Sigmoid colon (tissue), 4 donors: ENCODE measurements around the gene PRMT7.

Experiments
- POLR2AphosphoS5 ChIP-seq, 4 donors: sonication (generic); formaldehyde crosslinking; IDR thresholded peaks; one replicate each; pipeline ENCODE4 v1.6.1; 2017; ENCODE audit warnings: antibody characterized with exemption in 4 of 4
- TF ChIP-seq, protein P1 (sequence below), 4 experiments: fragments of 450-650 bp in 3 of 4; fragments of 200-600 bp in 1 of 4; IDR thresholded peaks; one replicate each; pipeline ENCODE4 v1.5.1; 2016 to 2019; ENCODE audit warnings: antibody characterized with exemption in 4 of 4, mild to moderate bottlenecking in 3 of 4, moderate library complexity in 2 of 4

DNA sequence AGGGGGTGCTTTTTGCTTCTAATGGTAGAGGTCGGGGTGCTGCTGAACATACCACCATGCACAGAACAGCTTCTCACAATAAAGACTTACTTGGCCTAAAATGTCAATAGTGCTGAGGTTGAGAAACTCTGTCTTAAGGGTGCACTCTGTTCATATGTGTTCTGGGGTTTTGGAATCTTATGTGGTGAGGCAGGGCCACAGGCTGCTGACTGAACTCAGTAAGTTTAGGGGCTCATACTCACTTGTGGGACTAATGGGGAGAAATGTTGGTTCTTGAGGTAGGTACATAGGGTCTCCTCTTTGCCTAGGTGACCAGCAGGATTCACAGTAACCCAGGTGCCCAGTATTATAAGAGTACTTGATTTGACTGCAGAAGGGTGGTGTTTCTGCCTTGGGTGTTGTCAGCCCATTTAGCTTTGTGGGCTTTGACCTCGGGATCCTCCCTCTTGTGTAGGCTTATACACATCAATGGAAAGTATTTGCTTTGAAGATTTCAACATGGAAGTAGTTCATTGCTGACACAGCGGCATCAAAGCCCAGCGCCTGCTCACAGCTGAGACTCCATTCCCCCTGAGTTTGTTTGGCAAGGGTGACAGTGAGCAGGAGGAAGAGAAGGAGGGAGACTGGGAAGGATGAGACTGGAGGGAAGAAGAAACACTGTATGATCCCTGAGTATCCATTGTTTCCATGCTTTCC lies 29.3 kb upstream of the PRMT7 start:
- TF ChIP-seq, protein P1, sequence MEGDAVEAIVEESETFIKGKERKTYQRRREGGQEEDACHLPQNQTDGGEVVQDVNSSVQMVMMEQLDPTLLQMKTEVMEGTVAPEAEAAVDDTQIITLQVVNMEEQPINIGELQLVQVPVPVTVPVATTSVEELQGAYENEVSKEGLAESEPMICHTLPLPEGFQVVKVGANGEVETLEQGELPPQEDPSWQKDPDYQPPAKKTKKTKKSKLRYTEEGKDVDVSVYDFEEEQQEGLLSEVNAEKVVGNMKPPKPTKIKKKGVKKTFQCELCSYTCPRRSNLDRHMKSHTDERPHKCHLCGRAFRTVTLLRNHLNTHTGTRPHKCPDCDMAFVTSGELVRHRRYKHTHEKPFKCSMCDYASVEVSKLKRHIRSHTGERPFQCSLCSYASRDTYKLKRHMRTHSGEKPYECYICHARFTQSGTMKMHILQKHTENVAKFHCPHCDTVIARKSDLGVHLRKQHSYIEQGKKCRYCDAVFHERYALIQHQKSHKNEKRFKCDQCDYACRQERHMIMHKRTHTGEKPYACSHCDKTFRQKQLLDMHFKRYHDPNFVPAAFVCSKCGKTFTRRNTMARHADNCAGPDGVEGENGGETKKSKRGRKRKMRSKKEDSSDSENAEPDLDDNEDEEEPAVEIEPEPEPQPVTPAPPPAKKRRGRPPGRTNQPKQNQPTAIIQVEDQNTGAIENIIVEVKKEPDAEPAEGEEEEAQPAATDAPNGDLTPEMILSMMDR (IDR thresholded peaks at IDR 0.05): no peak
- no peak for TF ChIP-seq POLR2AphosphoS5 (IDR thresholded peaks at IDR 0.05)
